ENCODE measurements around the gene SPATA2L.

DNA sequence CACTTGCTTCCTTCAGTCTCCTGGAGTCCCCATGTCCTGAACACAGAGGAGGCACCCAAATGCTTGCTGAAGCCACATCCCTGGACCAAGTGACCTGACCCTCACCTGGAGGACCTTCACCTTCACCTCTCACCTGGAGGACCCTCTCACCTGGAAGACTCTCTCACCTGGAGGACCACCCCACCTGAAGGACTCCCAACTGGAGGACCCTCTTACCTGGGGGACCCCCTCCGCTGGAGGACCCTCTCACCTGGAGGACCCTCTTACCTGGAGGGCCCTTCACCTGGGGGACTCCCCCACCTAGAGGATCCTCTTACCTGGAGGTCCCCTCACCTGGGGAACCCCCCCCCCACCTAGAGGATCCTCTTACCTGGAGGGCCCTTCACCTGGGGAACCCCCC lies 15.6 kb downstream of the SPATA2L start:
- no peak for TF ChIP-seq POLR2AphosphoS5 (IDR thresholded peaks at IDR 0.05; ENCODE audit: low read depth, low read length)
- TF ChIP-seq, protein P1, sequence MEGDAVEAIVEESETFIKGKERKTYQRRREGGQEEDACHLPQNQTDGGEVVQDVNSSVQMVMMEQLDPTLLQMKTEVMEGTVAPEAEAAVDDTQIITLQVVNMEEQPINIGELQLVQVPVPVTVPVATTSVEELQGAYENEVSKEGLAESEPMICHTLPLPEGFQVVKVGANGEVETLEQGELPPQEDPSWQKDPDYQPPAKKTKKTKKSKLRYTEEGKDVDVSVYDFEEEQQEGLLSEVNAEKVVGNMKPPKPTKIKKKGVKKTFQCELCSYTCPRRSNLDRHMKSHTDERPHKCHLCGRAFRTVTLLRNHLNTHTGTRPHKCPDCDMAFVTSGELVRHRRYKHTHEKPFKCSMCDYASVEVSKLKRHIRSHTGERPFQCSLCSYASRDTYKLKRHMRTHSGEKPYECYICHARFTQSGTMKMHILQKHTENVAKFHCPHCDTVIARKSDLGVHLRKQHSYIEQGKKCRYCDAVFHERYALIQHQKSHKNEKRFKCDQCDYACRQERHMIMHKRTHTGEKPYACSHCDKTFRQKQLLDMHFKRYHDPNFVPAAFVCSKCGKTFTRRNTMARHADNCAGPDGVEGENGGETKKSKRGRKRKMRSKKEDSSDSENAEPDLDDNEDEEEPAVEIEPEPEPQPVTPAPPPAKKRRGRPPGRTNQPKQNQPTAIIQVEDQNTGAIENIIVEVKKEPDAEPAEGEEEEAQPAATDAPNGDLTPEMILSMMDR (IDR thresholded peaks at IDR 0.05), result no peak

Data from Panc1 (cell line).